Measurements from ENCODE around the gene SLC17A2.
"Not testable (repeated sequence)": the region's sequence is repeated elsewhere in the genome, so short reads cannot be mapped to it uniquely, and the experiment has no call there.

The SLC17A2 gene

GRCh38 chr6:25952535-25952934 is 22.0 kb upstream of the SLC17A2 start:
- DNase-seq (ENCODE audit: low read depth, low spot score): no peak
- no peak overlapping the region for H3K27ac ChIP-seq

DNA sequence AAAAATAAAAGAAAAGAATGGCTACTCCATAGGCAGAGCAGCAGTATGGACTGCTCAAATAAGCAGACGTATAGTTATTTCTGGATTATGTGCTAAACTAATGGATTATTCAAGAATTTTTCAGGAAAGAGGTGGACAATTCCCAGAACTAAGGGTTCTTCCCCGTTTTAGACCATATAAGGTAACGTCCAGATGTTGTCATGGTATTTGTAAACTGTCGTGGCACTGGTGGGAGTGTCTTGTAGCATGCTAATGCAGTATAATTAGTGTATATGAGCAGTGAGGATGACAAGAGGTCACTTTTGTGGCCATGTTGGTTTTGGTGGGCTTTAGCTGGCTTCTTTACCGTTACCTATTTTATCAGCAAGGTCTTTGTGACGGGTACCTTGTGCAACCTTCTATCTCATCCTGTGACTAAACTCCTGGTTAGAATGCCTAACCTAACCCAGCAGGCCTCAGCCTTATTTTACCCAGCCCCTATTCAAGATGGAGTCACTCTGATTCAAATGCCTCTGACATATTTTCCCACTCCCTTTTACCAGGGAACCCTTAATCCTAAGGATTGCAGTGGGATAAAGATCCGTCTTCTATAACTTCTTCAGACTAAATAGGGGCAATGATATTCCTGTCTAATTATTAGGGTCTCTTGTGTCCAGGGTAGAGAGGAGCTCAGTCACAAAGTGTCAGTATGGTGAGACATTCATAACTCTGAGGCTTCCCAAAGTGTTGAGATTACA is 21.0 kb upstream of the SLC17A2 start:
- H3K27ac ChIP-seq: no peak overlapping the region
- DNase-seq (ENCODE audit: low read depth, low spot score): no peak

GRCh38 chr6:25950297-25950696 is 19.8 kb upstream of the SLC17A2 start:
- DNase-seq (ENCODE audit: low read depth, low spot score): no peak
- H3K27ac ChIP-seq: no peak overlapping the region

DNA sequence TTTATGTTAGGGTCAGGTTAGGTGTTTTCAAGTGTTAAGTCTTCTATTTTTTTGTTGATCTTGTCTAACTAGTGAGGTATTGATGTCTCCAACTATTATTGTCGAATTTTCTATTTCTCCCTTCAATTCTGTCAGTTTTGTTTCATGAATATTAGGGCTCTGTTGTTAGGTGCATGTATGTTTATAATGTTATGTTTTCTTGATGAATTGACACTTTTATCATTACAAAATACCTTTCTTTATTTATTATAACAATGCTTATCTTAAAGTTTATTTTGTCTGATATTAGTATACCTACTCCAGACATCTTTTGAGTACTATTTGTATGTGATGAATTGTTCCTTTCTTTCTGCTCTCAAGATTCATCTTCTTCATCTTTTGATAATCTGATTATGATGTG is 19.2 kb upstream of the SLC17A2 start:
- H3K27ac ChIP-seq: no peak overlapping the region
- DNase-seq (ENCODE audit: low read depth, low spot score): no peak

- not testable (repeated sequence) for H3K27ac ChIP-seq; DNase-seq (ENCODE audit: low read depth, low spot score)
Observed at GRCh38 chr6:25947492-25947891, 17.0 kb upstream of the SLC17A2 start.

- no peak overlapping the region for H3K27ac ChIP-seq
- no peak for DNase-seq (ENCODE audit: low read depth, low spot score)
Observed at GRCh38 chr6:25946631-25947030, 16.1 kb upstream of the SLC17A2 start.

GRCh38 chr6:25945738-25946137 is 15.2 kb upstream of the SLC17A2 start:
- DNase-seq (ENCODE audit: low read depth, low spot score): not testable (repeated sequence)

DNA sequence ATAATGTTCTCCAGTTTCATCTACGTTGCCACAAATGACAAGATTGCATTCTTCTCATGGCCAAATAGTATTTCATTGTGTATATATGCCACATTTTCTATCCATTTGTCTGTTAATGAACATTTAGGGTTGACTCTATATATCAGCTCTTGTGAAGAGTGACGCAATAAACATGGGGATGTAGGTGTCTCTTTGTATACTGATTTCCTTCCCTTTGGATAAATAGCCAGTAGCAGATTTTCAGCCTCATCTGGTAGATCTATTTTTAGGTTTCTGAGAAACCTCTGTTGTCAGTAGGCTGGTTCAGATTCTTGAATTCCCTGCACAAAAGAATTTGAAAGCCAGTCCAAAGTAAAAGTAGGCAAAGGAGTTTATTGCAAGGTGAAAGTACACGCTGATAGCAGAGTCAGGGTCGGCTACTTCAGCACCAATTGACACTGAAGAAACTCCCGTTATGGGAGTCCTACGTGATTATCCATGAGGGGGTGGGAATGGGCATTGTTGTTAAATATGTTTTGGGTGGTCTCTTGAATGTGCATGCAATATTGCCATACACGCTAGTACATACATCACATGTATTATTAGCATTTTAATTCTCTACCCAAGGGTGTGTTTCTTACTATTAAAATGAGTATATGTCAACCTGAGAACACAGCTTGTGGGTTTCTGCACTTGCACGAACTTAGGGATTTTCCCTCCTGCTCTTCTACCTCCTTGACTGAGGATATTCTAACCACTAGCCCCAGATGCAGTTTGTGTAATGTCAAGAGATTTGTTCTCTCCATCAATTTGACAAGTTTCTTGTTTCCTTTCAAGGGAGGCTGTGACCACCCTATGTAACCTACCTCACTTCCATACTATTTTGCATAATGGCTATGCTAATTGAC is 14.4 kb upstream of the SLC17A2 start:
- no peak for DNase-seq (ENCODE audit: low read depth, low spot score)
- no peak overlapping the region for H3K27ac ChIP-seq

More at GRCh38 chr6:25945738-25946137, 15.2 kb upstream of the SLC17A2 start:
- not testable (repeated sequence) for H3K27ac ChIP-seq

DNA sequence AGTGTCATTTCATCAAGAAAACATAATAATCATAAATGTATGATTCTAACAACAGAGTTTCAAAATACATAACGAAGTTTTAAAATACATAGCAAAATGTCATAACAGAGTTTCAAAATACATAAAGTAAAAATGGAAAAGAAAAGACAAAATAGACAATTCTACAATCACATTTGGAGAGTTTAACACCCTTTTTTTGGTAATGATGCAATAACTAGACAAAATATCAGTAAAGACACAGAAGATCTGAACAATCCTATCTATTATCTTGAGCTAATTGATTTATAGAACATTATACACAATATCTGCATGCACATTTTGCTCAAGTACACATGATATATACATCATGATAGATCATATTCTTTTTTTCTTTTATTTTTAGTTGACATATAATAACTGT is 13.4 kb upstream of the SLC17A2 start:
- no peak for DNase-seq (ENCODE audit: low read depth, low spot score)
- no peak overlapping the region for H3K27ac ChIP-seq

DNA sequence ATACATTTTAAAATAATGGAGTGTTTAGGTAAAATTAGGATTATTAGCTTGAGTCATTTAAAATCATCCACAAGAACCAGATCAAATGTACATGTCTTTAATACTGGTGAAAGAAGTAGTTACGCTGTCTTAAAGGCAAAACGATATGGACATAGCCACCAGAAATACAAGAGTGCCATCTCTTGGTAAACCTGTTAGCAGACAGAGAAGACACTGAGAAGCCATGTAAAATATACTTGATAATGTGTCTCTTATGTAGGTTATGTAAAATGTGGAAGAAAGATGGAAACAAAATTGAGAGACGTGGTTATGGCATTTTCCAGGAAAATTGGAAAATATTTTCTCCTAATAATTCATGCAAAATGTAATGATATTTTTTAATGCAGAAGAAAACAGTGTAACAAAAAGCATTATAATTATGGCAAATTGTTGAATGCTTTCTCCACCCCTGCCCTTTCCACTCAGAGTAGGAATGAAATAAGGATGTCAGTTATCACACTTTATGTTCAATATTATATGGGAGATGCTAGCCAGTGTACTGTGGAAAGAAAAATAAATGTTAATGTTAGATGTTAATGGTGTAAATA is 12.2 kb upstream of the SLC17A2 start:
- no peak overlapping the region for H3K27ac ChIP-seq
- DNase-seq (ENCODE audit: low read depth, low spot score): no peak

DNA sequence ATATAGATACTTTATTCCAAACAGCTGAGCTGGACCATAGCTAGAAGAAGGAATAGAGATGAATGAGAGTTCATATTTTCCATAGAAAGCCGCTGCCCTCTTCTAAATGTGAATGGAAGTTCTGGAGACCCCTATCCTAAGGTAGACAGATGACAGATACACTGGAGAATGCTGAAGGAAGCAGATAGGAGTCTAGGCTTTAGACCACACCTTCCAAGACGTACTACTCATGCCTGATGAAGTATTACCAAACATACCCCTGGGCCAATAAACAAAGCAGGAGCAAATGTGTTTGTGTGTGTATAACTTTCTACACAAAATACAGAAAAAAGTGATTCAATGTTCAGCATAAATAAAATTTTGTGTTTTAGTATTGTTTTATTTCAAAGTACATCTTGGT is 9.1 kb upstream of the SLC17A2 start:
- no peak overlapping the region for H3K27ac ChIP-seq
- no peak for DNase-seq (ENCODE audit: low read depth, low spot score)

GRCh38 chr6:25935953-25936352 is 5.5 kb upstream of the SLC17A2 start:
- H3K27ac ChIP-seq: no peak overlapping the region
- no peak for DNase-seq (ENCODE audit: low read depth, low spot score)

- no peak for DNase-seq (ENCODE audit: low read depth, low spot score)
- H3K27ac ChIP-seq: no peak overlapping the region
Observed at GRCh38 chr6:25934735-25935313, 4.3 kb upstream of the SLC17A2 start.

GRCh38 chr6:25934156-25934555 is 3.7 kb upstream of the SLC17A2 start:
- H3K27ac ChIP-seq: no peak overlapping the region
- no peak for DNase-seq (ENCODE audit: low read depth, low spot score)

DNA sequence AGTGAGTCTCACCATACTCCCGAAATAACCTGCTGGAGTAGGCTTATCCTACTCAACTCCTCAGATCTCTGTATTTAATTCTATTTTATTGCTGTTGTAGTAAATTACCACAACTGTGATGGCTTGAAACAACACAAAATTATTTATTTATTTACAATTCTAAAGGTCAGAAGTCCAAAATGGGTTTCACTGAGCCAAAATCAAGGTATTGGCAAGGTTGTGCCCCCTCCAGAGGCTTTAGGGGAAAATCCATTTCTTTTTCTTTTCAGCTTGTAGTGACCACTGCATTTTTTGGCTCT is 869 bp upstream of the SLC17A2 start:
- no peak for DNase-seq (ENCODE audit: low read depth, low spot score)
- H3K27ac ChIP-seq: no peak overlapping the region

DNA sequence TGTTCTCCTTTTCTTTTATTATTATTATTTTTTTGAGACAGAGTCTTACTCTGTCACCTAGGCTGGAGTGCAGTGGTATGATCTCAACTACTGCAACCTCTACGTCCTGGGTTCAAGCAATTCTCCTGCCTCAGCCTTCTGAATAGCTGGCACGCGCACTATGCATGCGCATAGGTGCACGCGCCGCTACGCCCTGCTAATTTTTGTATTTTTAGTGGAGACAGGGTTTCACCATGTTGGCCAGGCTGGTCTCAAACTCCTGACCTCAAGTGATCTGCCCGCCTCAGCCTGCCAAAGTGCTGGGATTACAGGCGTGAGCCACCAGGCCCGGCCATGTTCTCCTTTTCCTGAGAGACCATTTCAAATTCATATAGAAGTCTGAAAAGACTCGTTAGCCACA is 706 bp downstream of the SLC17A2 start:
- not testable (repeated sequence) for H3K27ac ChIP-seq; DNase-seq (ENCODE audit: low read depth, low spot score)

DNA sequence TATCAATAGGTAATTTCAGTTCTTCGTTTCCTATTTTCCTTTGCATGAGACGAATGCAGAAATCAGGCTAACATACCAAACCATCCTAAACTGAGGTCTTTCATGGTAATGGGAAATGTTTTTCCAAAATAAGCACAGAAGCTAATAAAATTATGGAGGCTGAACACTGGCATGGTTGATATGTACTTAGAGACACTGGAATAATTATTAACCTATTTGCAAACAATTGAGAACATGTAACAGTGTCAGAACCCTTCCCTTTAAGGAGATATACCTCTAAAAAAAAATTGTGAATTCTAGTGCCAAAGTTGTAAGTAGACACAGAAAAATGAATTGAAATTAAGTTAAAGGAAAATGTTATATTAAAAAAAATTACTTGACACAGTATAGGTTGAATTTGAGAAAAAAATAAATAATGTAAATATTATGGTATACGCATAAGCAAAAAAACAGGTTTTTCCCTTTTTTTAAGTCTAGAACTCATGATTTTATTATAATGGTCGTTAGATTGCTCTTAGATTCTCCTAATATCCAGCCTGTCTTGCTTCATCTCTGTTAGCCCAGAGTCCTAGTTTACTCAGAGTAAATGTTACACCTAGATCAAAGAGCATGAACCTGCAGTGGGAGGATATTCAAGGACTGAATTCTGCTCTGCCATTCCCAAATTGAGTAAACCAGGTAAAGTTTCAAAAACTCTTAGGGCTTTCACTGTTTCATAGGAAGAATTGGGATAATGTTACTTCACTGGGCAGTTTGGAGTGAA is 1.7 kb downstream of the SLC17A2 start:
- DNase-seq (ENCODE audit: low read depth, low spot score): no peak

DNA sequence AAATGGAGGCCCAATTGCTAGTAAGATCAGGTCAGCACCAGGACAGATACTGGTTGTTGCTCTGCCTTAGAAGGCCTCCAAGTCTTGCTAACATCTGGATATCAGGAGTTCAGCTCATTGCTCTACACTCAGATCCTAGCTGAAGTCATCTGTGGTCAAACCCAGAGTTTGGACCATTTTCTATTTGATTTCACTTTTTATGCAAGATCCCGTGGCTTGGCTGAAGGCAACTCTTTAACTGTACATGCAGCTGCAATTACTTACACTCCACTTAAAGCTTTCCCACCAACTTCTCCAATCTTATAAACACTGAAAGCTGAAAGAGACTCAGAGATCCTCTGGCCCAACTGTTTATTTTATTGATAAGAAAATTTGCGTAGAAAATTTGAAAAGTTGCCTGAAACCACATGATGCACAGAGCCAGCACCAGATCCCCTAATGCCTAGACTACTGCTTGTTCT is 2.7 kb downstream of the SLC17A2 start:
- no peak for DNase-seq (ENCODE audit: low read depth, low spot score)
- no peak overlapping the region for H3K27ac ChIP-seq

More for the DNA sequence above, 1.7 kb downstream of the SLC17A2 start:
- no peak overlapping the region for H3K27ac ChIP-seq

GRCh38 chr6:25927178-25927577 is 3.3 kb downstream of the SLC17A2 start:
- DNase-seq (ENCODE audit: low read depth, low spot score): no peak
- H3K27ac ChIP-seq: no peak overlapping the region

GRCh38 chr6:25925876-25926275 is 4.6 kb downstream of the SLC17A2 start:
- H3K27ac ChIP-seq: no peak overlapping the region
- DNase-seq (ENCODE audit: low read depth, low spot score): no peak
